Endodermal cell (in vitro differentiated cells): Measurements from ENCODE around the gene EIF3L. TPM values are rescaled to one million over a fixed set of nuclear protein-coding genes. Genes with fewer than 3 reads are reported as not detected.

Source experiments
- DNase-seq: peaks from one replicate; pipeline ENCODE4 v3.0.0-alpha.2; 2017
- H3K27ac ChIP-seq: 2 replicates; pipeline ENCODE4 v1.5.1; 2013; ENCODE audit warnings: mild to moderate bottlenecking, low read depth, low read length, moderate library complexity
- H3K27me3 ChIP-seq: 2 replicates; pipeline ENCODE4 v1.6.1; 2013; ENCODE audit warnings: mild to moderate bottlenecking, low read length, moderate library complexity; ENCODE audit not compliant: insufficient read depth, control insufficient read depth, poor library complexity, severe bottlenecking
- H3K36me3 ChIP-seq: 2 replicates; pipeline ENCODE4 v1.7.0; 2013; ENCODE audit warnings: mild to moderate bottlenecking, low read length, moderate library complexity; ENCODE audit not compliant: control insufficient read depth, insufficient read depth
- H3K4me1 ChIP-seq: one replicate; pipeline ENCODE4 v1.7.0; 2013; ENCODE audit warnings: low read length; ENCODE audit not compliant: control insufficient read depth, insufficient read depth
- H3K4me3 ChIP-seq: 2 replicates; pipeline ENCODE4 v1.5.1; 2013; ENCODE audit warnings: mild to moderate bottlenecking, low read length, moderate library complexity
- H3K9ac ChIP-seq: 2 replicates; pipeline ENCODE4 v1.6.1; 2013; ENCODE audit warnings: mild to moderate bottlenecking, low read length, moderate library complexity; ENCODE audit not compliant: poor library complexity, severe bottlenecking; ENCODE audit errors: extremely low read depth
- H3K9me3 ChIP-seq: 2 replicates; pipeline ENCODE4 v1.6.1; 2013; ENCODE audit warnings: mild to moderate bottlenecking, low read length, moderate library complexity; ENCODE audit not compliant: control insufficient read depth
- H3K27ac Mint-ChIP-seq: 2 replicates; pipeline ENCODE4 v1.8.0; 2020; ENCODE audit warnings: mixed read lengths
- H3K27me3 Mint-ChIP-seq: 2 replicates; pipeline ENCODE4 v1.8.0; 2021; ENCODE audit warnings: mild to moderate bottlenecking, mixed read lengths; ENCODE audit not compliant: insufficient read depth
- H3K36me3 Mint-ChIP-seq: 2 replicates; pipeline ENCODE4 v1.8.0; 2020; ENCODE audit warnings: low read depth, mixed read lengths
- H3K4me1 Mint-ChIP-seq: 2 replicates; pipeline ENCODE4 v1.8.0; 2020; ENCODE audit warnings: mixed read lengths
- H3K4me3 Mint-ChIP-seq: 2 replicates; pipeline ENCODE4 v1.8.0; 2020; ENCODE audit warnings: mild to moderate bottlenecking, moderate library complexity, mixed read lengths
- H3K9me3 Mint-ChIP-seq: 2 replicates; pipeline ENCODE4 v1.8.0; 2020; ENCODE audit warnings: mild to moderate bottlenecking, mixed read lengths
- CTCF ChIP-seq: fragments of 200-600 bp; sonication (generic); conservative IDR thresholded peaks from 2 replicates; pipeline ENCODE4 v1.5.0; 2021; ENCODE audit warnings: antibody characterized with exemption, mild to moderate bottlenecking
- WGBS, 2 experiments: methylation state at CpG; one replicate each; pipeline versions ENCODE4 v1.1.5 to v1.1.7; 2013; ENCODE audit warnings: missing lambda C conversion rate in 2 of 2, mixed read lengths in 1 of 2; ENCODE audit not compliant: insufficient coverage in 1 of 2, insufficient read length in 1 of 2; 5-methylcytosine and 5-hydroxymethylcytosine counted together
- total RNA-seq, 2 donors: library from RNA; stranded (reverse); fragmentation: NEBNext Ultra II Directional in 1 of 2; extraction: Animal tissue kit (Norgen Biotek cat#: 25700) in 1 of 2; gene quantifications; 2 replicates in 1 of 2; 3 replicates in 1 of 2; pipeline ENCODE4 v1.2.1, GENCODE V29; 2021

Gene EIF3L
- total RNA-seq, 2 donors from 2014 or later: 469 to 541 TPM

GRCh38 chr22:37809672-37810333 is 39.4 kb upstream of the EIF3L start:
- Histone ChIP-seq H3K4me3 (no peak overlapping the region), H3K27ac (no peak overlapping the region), H3K9me3 (no peaks in the 10 kb centered on the region), H3K36me3 (peaks cover 7% of the 10 kb centered on the region), H3K27me3 (no peaks in the 10 kb centered on the region), H3K9ac (no peak overlapping the region), H3K4me1 (no peaks in the 10 kb centered on the region)
- DNase-seq: no peak
- H3K4me1 Mint-ChIP-seq: peaks cover 13% of the 10 kb centered on the region
- no peak overlapping the region for H3K4me3 Mint-ChIP-seq
- H3K27ac Mint-ChIP-seq: no peak overlapping the region
- peaks cover 5% of the 10 kb centered on the region for H3K36me3 Mint-ChIP-seq
- no peak for TF ChIP-seq CTCF
- no peaks in the 10 kb centered on the region for H3K9me3 Mint-ChIP-seq
- WGBS, 2 experiments: 90% methylated on average over 5 of the region's 5 CpGs
- H3K27me3 Mint-ChIP-seq: peaks cover 8% of the 10 kb centered on the region

GRCh38 chr22:37811867-37812266 is 37.4 kb upstream of the EIF3L start:
- Histone ChIP-seq H3K27ac (no peak overlapping the region), H3K9me3 (no peaks in the 10 kb centered on the region), H3K36me3 (peaks cover 7% of the 10 kb centered on the region), H3K4me1 (no peaks in the 10 kb centered on the region), H3K9ac (no peak overlapping the region), H3K27me3 (no peaks in the 10 kb centered on the region), H3K4me3 (no peak overlapping the region)
- 92 to 100% methylated on average over 1 to 2 of the region's 2 CpGs for WGBS, 2 experiments
- no peaks in the 10 kb centered on the region for H3K9me3 Mint-ChIP-seq
- peaks cover 3% of the 10 kb centered on the region for H3K4me1 Mint-ChIP-seq
- H3K27me3 Mint-ChIP-seq: peaks cover 5% of the 10 kb centered on the region
- H3K4me3 Mint-ChIP-seq: no peak overlapping the region
- TF ChIP-seq CTCF: no peak
- H3K27ac Mint-ChIP-seq: no peak overlapping the region
- no peak for DNase-seq
- H3K36me3 Mint-ChIP-seq: peaks cover 11% of the 10 kb centered on the region

- no peak for DNase-seq
- no peaks in the 10 kb centered on the region for H3K9me3 Mint-ChIP-seq
- peaks cover 15% of the 10 kb centered on the region for H3K36me3 Mint-ChIP-seq
- 94% methylated on average over 17 to 27 of the region's 27 CpGs for WGBS, 2 experiments
- H3K4me3 Mint-ChIP-seq: no peak overlapping the region
- H3K9ac ChIP-seq: no peak overlapping the region
- no peaks in the 10 kb centered on the region for H3K9me3 ChIP-seq
- H3K4me1 Mint-ChIP-seq: peaks cover 3% of the 10 kb centered on the region
- no peak overlapping the region for H3K27ac ChIP-seq
- H3K27me3 ChIP-seq: no peaks in the 10 kb centered on the region
- H3K4me3 ChIP-seq: no peak overlapping the region
- no peaks in the 10 kb centered on the region for H3K4me1 ChIP-seq
- no peak for TF ChIP-seq CTCF
- peaks cover 5% of the 10 kb centered on the region for H3K27me3 Mint-ChIP-seq
- peaks cover 7% of the 10 kb centered on the region for H3K36me3 ChIP-seq
- no peak overlapping the region for H3K27ac Mint-ChIP-seq
Observed at GRCh38 chr22:37812869-37813678, 36.1 kb upstream of the EIF3L start.
